Activated CD8-positive, alpha-beta memory T cell treated with anti-CD3 and anti-CD28 coated beads for 36 hours (primary cell): Measurements from ENCODE around the gene SMCO1. TPM values are rescaled to one million over a fixed set of nuclear protein-coding genes. Genes with fewer than 3 reads are reported as not detected.
"Not testable (repeated sequence)": the region's sequence is repeated elsewhere in the genome, so short reads cannot be mapped to it uniquely, and the experiment has no call there.

Experiments
- CTCF ChIA-PET: fragments of 350-600 bp; sonication (Branson Sonifier 250); formaldehyde crosslinking; loops from one replicate; lab custom pipeline; 2021; ENCODE audit warnings: antibody characterized with exemption; lab: Charles Lee
- POLR2A ChIA-PET: fragments of 350-600 bp; sonication (Branson Sonifier 250); formaldehyde crosslinking; loops from one replicate; lab custom pipeline; 2021; ENCODE audit warnings: antibody characterized with exemption; lab: Charles Lee
- total RNA-seq, 2 experiments: library from RNA; stranded (reverse); gene quantifications; one replicate each; pipeline ENCODE4 v1.2.3, GENCODE V29; 2021

The SMCO1 gene
- total RNA-seq, 2 experiments from 2014 or later: not detected

DNA sequence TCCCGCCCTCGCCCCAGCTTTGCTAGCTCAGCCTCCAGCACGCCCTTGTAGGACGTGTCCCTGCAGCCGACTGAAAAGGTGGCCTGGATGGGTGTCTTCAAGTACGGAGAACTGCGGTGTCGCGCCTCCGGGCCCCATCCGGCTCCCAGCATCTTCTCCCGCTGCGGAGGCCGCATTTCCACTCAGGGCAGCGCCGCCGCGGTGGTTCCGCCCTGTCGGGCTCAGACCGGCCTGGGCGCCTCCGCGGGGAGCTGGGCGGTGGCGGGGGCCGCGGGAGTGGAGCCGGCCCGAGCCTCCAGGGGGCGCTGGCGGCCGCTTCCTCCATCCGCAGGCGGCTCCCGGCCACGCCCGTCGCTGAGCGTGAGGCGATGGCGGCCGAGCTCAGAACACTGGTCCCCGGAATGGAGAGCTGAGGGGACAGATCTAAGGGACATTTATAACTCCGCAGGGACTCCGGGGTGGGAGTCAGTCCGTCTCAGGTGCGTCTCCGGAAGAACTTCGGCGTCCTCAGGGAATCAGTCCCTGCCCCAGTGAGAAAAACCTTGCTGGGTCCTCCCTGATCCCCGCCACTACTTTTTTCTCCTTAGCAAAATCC is 13.6 kb upstream of the SMCO1 start:
- ChIA-PET POLR2A (interaction anchor here (0.7 to 0.8 kb wide), 2 partner anchors 40 to 336 kb away, joined by 3 read pairs; partner anchors contain the start of genes FBXO45 and WDR53), CTCF (interaction anchor here (0.5 to 1.8 kb wide), 19 partner anchors 10 to 417 kb away, joined by 3 to 9 read pairs (median 4); partner anchors contain the start of genes FBXO45 and WDR53)

DNA sequence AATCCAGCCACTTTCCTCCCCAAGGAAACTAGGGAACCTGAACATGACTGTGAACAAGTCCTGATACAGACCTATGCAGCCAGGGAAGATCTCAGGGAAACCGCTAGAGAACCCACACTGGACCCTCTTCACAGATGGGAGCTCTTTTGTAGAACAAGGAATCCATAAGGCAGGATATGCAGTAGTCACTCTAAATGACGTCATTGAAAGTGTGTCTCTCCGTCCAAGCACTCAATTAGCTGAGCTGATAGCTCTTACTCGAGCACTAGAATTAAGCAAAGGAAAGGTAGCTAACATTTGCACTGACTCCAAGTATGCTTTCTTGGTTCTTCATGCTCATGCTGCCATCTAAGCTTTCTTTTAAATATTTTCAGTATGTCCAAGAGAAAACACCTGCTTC is 10.0 kb upstream of the SMCO1 start:
- ChIA-PET POLR2A (no interaction called here), CTCF (interaction anchor here (1.2 kb wide), 1 partner anchor 19 kb away, joined by 3 read pairs; no protein-coding TSS in a partner anchor)

GRCh38 chr3:196524527-196524926 is 9.4 kb upstream of the SMCO1 start:
- ChIA-PET POLR2A (no interaction called here), CTCF (interaction anchor here (0.6 to 1.2 kb wide), 3 partner anchors 19 to 59 kb away, joined by 3 read pairs; no protein-coding TSS in a partner anchor)

GRCh38 chr3:196523841-196524240 is 8.7 kb upstream of the SMCO1 start:
- POLR2A ChIA-PET: no interaction called here
- CTCF ChIA-PET: interaction anchor here (0.6 to 0.9 kb wide), 3 partner anchors 12 to 58 kb away, joined by 3 to 5 read pairs (median 3); no protein-coding TSS in a partner anchor

DNA sequence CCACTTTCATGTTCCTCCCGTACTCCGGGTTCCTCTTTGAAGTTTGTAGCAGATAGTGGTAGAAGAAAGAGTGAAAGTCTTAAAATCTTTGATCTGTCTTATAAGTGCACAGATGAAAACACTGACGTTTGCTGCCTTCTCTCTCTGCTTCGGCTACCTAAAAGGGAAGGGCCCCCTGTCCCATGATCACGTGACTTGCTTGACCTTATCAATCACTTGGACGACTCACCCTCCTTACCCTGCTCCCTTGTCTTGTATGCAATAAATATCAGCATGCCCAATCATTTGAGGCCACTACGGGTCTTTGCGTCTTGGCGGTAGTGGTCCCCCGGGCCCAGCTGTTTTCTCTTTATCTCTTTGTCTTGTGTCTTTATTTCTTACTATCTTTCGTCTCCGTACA is 6.1 kb upstream of the SMCO1 start:
- POLR2A ChIA-PET: not testable (repeated sequence)
- CTCF ChIA-PET: interaction anchor here (0.6 to 1.4 kb wide), 2 partner anchors 17 to 228 kb away, joined by 3 to 4 read pairs; partner anchors contain the start of gene RNF168

DNA sequence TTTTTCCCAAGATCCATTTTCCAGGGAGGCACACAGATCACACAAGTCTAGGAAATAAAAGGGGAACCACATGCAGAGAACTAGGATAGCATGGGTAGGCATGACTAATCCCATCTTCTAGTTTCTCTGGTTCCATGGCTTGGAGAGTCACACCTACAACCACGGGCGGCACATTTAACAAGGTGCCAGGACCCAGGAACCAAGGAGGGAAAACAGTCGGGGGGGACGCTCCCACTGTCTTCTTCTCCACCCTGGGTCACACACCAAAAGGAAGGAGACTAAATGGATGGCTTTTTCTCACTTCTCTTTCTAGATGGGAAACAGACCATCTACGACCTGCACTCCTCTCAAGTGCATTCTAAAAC is 4.6 kb upstream of the SMCO1 start:
- CTCF ChIA-PET: interaction anchor here (0.6 to 1.5 kb wide), 4 partner anchors 112 to 266 kb away, joined by 3 read pairs; no protein-coding TSS in a partner anchor
- POLR2A ChIA-PET: no interaction called here

DNA sequence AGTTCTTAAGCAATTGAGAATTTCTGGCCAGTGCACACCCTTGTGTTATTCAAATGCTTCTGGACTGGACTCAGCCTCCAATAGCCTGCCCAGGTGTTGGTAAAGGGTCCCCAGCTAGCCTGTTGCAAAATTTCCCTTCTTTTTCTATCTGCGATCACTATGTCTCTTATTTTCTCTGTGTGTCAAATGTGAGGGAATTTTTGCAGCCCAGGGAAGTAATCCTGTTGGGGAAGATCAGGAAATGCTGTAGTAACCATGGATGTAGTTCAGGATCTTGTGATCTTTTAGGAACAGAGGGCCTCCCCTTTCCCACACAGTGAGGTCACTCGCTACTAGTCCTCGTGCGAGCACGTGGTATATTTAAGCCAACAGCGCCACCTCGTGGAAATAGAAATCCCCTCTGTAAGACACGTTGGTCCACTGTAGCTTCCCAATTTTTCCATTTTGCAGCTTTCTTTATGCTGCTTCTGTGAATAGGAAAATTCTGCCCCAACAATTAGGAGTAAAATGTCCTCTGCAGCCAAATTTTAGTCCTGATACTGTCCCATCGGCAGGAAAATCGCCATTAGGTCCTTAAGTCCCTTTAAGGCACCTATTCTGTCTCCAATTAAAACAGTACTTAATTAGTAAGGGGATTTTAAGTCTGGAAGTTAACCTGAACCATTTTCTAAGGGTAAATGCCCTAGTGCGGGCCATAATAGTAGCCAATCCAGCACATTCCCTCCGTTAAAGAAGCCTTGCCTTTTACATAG is 4.0 kb upstream of the SMCO1 start:
- ChIA-PET CTCF (interaction anchor here (0.9 to 1.5 kb wide), 3 partner anchors 258 to 266 kb away, joined by 3 read pairs; no protein-coding TSS in a partner anchor), POLR2A (no interaction called here)

- POLR2A ChIA-PET: no interaction called here
- CTCF ChIA-PET: no interaction called here
Observed at GRCh38 chr3:196517919-196518318, 2.8 kb upstream of the SMCO1 start.

DNA sequence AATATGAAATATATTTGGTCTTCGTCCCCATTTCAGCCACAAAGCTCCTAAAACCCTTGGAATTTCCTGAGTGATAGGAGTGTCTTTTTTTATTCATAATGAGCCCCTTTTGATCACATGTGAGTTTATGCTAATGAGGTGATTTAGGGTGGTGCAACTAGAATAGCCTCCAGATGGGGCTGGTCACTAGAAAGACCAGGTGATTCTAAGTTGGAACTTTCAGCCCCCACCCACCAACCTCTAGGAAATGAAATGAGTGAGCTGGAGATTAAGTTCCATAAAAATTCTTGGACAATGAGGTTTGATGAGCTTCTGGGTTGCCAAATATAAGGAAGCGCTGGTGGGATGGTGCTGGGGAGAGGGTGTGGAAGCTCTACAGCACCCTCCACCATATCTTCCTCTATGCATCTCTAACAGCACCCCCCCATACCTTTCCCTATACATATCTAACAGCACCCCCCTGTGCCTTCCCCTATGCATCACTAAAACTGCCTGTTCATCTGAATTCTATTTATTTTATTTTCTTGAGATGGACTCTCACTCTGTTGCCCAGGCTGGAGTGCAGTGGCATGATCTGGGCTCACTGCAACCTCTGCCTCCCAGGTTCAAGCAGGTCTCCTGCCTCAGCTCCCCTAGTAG is 2.1 kb upstream of the SMCO1 start:
- ChIA-PET CTCF (interaction anchor here (0.6 to 0.7 kb wide), 2 partner anchors 9 to 187 kb away, joined by 3 to 4 read pairs; no protein-coding TSS in a partner anchor), POLR2A (no interaction called here)

DNA sequence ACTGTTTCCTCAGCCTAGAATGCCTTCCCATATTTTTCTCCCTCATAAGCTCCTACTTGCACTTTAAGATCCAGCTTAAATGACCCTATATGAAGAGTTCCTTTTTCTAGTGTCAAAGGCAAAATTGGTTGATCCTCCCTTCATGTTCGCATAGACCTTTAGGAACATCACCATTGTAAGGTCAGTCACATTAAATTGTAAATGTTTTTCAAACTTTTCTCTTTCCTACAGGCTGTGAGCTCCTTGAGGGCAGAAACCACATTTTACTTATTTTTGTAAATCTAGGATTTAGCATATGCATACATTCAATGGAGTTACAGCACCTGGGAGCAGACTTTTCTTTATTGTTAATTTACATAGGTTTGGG is 813 bp downstream of the SMCO1 start:
- CTCF ChIA-PET: interaction anchor here (1.2 to 1.5 kb wide), 2 partner anchors 14 to 97 kb away, joined by 3 to 8 read pairs; no protein-coding TSS in a partner anchor
- POLR2A ChIA-PET: no interaction called here

DNA sequence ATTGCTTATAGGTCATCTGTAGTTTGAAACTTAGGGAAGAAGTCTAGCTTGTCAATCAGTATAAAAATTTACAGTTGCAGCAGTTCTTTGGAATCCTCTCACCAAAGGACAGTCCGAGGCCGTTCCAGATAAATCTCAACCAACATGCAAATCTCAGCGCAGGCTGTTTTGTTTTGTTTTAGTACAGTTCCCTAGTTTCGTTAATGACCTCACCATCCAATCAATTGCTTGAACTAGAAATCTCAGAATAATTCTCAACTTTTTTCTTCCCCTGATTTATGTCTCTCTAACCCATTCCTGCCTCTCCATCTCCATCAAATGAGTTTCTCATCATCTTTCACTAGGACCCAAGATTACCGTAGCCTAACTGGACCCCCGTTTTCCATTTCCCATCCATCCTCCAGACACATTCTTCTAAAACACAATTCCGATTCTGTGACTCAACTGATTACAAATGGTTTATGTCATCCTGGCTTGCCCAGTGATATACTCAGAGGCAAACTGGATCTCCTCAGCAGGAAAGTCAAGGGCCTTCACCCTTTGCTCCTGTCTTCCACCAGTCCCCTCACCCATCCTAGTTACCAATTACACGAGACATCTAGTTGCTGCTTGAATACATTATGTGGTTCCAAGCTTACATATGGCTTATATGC is 1.3 kb downstream of the SMCO1 start:
- POLR2A ChIA-PET: no interaction called here
- CTCF ChIA-PET: interaction anchor here (0.6 to 1.5 kb wide), 3 partner anchors 15 to 204 kb away, joined by 3 to 8 read pairs (median 3); no protein-coding TSS in a partner anchor

DNA sequence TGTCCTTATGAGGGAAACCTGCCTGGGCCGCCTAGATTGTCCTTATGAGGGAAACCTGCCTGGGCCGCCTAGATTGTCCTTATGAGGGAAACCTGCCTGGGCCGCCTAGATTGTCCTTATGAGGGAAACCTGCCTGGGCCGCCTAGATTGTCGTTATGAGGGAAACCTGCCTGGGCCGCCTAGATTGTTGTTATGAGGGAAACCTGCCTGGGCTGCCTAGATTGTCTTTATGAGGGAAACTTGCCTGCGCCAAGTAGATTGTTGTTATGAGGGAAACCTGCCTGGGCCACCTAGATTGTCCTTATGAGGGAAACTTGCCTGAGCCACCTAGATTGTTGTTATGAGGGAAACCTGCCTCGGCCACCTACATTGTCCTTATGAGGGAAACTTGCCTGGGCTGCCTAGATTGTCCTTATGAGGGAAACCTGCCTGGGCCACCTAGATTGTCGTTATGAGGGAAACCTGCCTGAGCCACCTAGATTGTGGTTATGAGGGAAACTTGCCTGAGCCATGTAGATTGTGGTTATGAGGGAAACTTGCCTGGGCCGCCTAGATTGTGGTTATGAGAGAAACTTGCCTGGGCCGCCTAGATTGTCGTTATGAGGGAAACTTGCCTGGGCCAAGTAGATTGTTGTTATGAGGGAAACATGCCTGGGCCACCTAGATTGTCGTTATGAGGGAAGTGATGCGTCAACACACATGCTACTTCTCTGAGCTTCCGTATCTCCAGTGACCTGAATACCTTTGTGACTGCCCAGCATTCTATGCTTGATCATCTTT is 3.3 kb downstream of the SMCO1 start:
- CTCF ChIA-PET, POLR2A ChIA-PET: not testable (repeated sequence)

GRCh38 chr3:196511108-196511507 is 4.0 kb downstream of the SMCO1 start:
- POLR2A ChIA-PET, CTCF ChIA-PET: not testable (repeated sequence)

- ChIA-PET CTCF (no interaction called here), POLR2A (no interaction called here)
Observed at GRCh38 chr3:196506687-196507086, 8.5 kb downstream of the SMCO1 start.

DNA sequence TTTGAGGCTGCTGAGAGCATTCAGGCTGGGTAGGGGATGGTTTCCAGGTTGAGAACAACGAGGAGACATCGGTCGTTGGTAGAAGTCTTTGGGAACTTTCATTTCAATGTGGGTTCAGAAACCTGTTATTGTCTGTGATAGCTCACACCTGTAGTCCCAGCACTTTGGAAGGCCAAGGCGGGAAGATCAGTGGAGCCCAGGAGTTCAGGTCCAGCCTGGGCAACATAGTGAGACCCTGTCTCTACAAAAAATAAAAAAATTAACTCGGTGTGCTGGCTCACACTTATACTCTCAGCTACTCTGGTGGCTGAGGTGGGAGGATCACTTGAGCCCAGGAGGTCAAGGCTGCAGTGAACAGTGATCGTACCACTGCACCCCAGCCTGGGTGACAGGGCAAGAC is 10.6 kb downstream of the SMCO1 start:
- CTCF ChIA-PET: interaction anchor here (1.1 to 1.6 kb wide), 2 partner anchors 17 to 30 kb away, joined by 4 read pairs; no protein-coding TSS in a partner anchor
- POLR2A ChIA-PET: no interaction called here

GRCh38 chr3:196504077-196504398 is 11.1 kb downstream of the SMCO1 start:
- CTCF ChIA-PET: interaction anchor here (0.6 to 1.6 kb wide), 3 partner anchors 18 to 66 kb away, joined by 4 to 5 read pairs (median 4); no protein-coding TSS in a partner anchor
- POLR2A ChIA-PET: not testable (repeated sequence)

- CTCF ChIA-PET: interaction anchor here (0.6 to 1.6 kb wide), 3 partner anchors 19 to 67 kb away, joined by 4 to 5 read pairs (median 4); no protein-coding TSS in a partner anchor
- POLR2A ChIA-PET: interaction anchor here (0.5 kb wide), 1 partner anchor 110 kb away, joined by 6 read pairs; no protein-coding TSS in a partner anchor
Observed at GRCh38 chr3:196503196-196504076, 11.7 kb downstream of the SMCO1 start, which contains the start of gene RNF168. Gene RNF168 (minus strand): TSS chr3:196503768. CDS start chr3:196503173, 595 bp downstream.
